Measurements from ENCODE around the gene IQSEC3.
"Not testable (repeated sequence)": the region's sequence is repeated elsewhere in the genome, so short reads cannot be mapped to it uniquely, and the experiment has no call there.

IQSEC3 gene

GRCh38 chr12:53735-54730, 12.5 kb upstream of the IQSEC3 start:
- DNase-seq = no peak

- DNase-seq = no peak
Observed at GRCh38 chr12:54750-55535, 11.6 kb upstream of the IQSEC3 start.

GRCh38 chr12:56683-57346, 9.8 kb upstream of the IQSEC3 start:
- DNase-seq = no peak

- no peak for DNase-seq
Observed at GRCh38 chr12:57539-57938, 9.0 kb upstream of the IQSEC3 start.

- no peak for DNase-seq
Observed at GRCh38 chr12:58832-59231, 7.7 kb upstream of the IQSEC3 start.

GRCh38 chr12:61845-62244, 4.7 kb upstream of the IQSEC3 start:
- not testable (repeated sequence) for DNase-seq

GRCh38 chr12:65491-66063, 990 bp upstream of the IQSEC3 start:
- DNase-seq = not testable (repeated sequence)

GRCh38 chr12:66782-67504, 376 bp downstream of the IQSEC3 start:
- DNase-seq = not testable (repeated sequence)

GRCh38 chr12:69677-70076, 3.1 kb downstream of the IQSEC3 start:
- DNase-seq = not testable (repeated sequence)

- DNase-seq = not testable (repeated sequence)
Observed at GRCh38 chr12:70541-70940, 4.0 kb downstream of the IQSEC3 start.

- DNase-seq = not testable (repeated sequence)
Observed at GRCh38 chr12:72018-72417, 5.5 kb downstream of the IQSEC3 start.

- DNase-seq = not testable (repeated sequence)
Observed at GRCh38 chr12:74420-75190, 8.0 kb downstream of the IQSEC3 start.

- DNase-seq = not testable (repeated sequence)
Observed at GRCh38 chr12:75541-75940, 9.0 kb downstream of the IQSEC3 start.

GRCh38 chr12:76102-76501, 9.5 kb downstream of the IQSEC3 start:
- DNase-seq = not testable (repeated sequence)

- not testable (repeated sequence) for DNase-seq
Observed at GRCh38 chr12:76551-76950, 10.0 kb downstream of the IQSEC3 start.

- DNase-seq = not testable (repeated sequence)
Observed at GRCh38 chr12:77101-77719, 10.6 kb downstream of the IQSEC3 start.

GRCh38 chr12:77769-78383, 11.3 kb downstream of the IQSEC3 start:
- not testable (repeated sequence) for DNase-seq

GRCh38 chr12:78981-79380, 12.4 kb downstream of the IQSEC3 start:
- no peak for DNase-seq

GRCh38 chr12:80681-81190, 14.2 kb downstream of the IQSEC3 start:
- DNase-seq = no peak

- DNase-seq = no peak
Observed at GRCh38 chr12:82740-83139, 16.2 kb downstream of the IQSEC3 start.

Measured in Kasumi-1 (cell line).